GM21529 (cell line): Measurements from ENCODE around the gene MUC12.
A peak's percentile ranks its signal among the peaks of the same experiment; 100 is the strongest.
"Not testable (repeated sequence)": the region's sequence is repeated elsewhere in the genome, so short reads cannot be mapped to it uniquely, and the experiment has no call there.

Experiments used
- ATAC-seq: cut with Tn5 transposase; IDR thresholded peaks from one replicate; pipeline ENCODE4 v1.9.1; 2021; ENCODE audit not compliant: unreplicated experiment

The MUC12 gene

DNA sequence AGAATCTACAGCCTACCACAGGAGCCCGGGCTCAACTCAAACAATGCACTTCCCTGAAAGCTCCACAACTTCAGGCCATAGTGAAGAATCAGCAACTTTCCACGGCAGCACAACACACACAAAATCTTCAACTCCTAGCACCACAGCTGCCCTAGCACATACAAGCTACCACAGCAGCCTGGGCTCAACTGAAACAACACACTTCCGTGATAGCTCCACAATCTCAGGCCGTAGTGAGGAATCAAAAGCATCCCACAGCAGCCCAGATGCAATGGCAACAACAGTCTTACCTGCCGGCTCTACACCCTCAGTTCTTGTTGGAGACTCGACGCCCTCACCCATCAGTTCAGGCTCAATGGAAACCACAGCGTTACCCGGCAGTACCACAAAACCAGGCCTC, 22.3 kb downstream of the MUC12 start:
- ATAC-seq: no peak

DNA sequence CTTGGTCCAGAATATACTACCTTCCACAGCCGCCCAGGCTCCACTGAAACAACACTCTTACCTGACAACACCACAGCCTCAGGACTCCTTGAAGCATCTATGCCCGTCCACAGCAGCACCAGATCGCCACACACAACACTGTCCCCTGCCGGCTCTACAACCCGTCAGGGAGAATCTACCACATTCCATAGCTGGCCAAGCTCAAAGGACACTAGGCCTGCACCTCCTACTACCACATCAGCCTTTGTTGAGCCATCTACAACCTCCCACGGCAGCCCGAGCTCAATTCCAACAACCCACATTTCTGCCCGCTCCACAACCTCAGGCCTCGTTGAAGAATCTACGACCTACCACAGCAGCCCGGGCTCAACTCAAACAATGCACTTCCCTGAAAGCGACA, 22.9 kb downstream of the MUC12 start:
- ATAC-seq: not testable (repeated sequence)

DNA sequence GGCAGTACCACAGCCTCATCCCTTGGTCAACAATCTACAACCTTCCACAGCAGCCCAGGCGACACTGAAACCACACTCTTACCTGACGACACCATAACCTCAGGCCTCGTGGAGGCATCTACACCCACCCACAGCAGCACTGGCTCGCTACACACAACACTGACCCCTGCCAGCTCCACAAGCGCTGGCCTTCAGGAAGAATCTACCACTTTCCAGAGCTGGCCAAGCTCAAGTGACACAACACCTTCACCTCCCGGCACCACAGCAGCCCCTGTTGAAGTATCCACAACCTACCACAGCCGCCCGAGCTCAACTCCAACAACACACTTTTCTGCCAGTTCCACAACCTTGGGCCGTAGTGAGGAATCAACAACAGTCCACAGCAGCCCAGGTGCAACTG, 25.3 kb downstream of the MUC12 start:
- ATAC-seq: not testable (repeated sequence)

DNA sequence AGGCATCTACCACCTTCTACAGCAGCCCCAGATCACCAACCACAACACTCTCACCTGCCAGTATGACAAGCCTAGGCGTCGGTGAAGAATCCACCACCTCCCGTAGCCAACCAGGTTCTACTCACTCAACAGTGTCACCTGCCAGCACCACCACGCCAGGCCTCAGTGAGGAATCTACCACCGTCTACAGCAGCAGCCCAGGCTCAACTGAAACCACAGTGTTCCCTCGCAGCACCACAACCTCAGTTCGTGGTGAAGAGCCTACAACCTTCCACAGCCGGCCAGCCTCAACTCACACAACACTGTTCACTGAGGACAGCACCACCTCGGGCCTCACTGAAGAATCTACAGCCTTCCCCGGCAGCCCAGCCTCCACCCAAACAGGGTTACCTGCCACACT, 29.2 kb downstream of the MUC12 start:
- not testable (repeated sequence) for ATAC-seq

DNA sequence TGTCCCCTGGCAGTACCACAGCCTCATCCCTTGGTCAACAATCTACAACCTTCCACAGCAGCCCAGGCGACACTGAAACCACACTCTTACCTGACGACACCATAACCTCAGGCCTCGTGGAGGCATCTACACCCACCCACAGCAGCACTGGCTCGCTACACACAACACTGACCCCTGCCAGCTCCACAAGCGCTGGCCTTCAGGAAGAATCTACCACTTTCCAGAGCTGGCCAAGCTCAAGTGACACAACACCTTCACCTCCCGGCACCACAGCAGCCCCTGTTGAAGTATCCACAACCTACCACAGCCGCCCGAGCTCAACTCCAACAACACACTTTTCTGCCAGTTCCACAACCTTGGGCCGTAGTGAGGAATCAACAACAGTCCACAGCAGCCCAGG, 30.0 kb downstream of the MUC12 start:
- not testable (repeated sequence) for ATAC-seq

DNA sequence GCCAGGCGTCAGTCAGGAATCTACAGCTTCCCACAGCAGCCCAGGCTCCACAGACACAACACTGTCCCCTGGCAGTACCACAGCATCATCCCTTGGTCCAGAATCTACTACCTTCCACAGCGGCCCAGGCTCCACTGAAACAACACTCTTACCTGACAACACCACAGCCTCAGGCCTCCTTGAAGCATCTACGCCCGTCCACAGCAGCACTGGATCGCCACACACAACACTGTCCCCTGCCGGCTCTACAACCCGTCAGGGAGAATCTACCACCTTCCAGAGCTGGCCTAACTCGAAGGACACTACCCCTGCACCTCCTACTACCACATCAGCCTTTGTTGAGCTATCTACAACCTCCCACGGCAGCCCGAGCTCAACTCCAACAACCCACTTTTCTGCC, 30.7 kb downstream of the MUC12 start:
- ATAC-seq: not testable (repeated sequence)

DNA sequence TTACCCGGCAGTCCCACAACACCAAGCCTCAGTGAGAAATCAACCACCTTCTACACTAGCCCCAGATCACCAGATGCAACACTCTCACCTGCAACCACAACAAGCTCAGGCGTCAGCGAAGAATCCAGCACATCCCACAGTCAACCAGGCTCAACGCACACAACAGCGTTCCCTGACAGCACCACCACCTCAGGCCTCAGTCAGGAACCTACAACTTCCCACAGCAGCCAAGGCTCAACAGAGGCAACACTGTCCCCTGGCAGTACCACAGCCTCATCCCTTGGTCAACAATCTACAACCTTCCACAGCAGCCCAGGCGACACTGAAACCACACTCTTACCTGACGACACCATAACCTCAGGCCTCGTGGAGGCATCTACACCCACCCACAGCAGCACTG, 33.0 kb downstream of the MUC12 start:
- not testable (repeated sequence) for ATAC-seq

DNA sequence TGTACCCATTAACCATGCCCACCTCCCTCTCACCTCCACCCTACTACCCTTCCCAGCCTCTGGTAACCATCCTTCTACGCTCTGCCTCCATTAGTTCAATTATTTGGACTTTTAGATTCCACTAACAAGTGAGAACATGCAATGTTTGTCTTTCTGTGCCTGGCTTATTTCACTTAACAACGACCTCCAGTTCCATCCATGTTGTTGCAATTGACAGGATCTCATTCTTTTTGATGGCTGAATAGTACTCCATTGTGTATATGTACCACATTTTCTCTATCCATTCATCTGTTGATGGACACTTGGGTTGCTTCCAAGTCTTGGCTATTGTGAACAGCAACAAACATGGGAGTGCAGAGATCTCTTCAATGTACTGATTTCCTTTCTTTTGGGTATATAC, 38.0 kb downstream of the MUC12 start:
- not testable (repeated sequence) for ATAC-seq

DNA sequence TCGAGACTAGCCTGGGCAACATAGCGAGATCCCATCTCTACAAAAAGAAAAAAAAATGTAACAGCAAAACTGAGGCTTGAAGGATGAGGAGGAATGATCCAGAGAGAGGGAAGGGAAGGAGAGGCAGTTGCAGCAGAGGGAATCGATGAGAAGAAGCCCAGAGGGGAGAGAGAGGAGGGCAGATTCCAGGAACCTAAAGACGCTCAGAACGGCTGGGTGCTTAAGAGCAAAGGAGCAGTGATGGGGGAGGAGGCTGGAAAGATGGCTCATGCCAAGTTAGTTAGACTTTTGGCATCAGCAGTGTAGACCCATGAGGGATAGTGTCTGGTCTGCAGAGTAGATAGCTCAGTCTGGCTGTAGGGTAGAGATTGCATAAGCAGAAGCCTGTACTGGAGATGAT, 40.3 kb downstream of the MUC12 start:
- no peak for ATAC-seq

DNA sequence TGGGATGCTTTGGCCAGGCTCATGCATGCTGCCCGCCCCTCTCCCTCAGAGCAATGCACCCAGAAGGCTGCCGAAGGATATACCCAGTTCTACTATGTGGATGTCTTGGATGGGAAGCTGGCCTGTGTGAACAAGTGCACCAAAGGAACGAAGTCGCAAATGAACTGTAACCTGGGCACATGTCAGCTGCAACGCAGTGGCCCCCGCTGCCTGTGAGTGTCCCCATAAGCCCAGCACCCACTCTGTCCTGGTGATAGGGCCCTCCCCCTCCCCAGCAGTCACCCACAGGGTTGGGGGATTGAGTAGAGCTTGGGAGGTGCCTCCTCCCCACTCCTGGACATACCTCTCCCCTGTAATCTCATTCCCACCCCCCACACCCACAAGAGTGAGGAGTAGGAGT, 43.6 kb downstream of the MUC12 start:
- no peak for ATAC-seq

DNA sequence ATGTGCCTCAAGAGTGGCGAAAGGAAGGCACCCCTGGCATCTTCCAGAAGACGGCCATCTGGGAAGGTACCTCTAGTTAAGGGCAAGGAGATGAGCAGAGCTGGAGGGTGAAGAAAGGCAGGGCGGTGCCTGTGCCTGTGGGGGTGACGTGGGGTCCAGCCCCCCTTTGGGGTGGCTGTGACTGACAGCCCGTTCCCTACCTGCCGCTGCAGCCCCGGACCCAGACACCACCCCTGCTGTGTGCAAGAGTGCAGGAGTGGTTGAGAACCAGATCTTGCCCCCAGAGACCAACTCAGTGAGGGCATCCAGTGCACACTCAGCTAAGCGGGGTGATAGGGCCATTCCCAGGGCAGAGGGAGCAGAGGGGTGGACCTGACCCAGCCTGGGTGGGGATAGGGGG, 46.3 kb downstream of the MUC12 start:
- ATAC-seq: no peak

DNA sequence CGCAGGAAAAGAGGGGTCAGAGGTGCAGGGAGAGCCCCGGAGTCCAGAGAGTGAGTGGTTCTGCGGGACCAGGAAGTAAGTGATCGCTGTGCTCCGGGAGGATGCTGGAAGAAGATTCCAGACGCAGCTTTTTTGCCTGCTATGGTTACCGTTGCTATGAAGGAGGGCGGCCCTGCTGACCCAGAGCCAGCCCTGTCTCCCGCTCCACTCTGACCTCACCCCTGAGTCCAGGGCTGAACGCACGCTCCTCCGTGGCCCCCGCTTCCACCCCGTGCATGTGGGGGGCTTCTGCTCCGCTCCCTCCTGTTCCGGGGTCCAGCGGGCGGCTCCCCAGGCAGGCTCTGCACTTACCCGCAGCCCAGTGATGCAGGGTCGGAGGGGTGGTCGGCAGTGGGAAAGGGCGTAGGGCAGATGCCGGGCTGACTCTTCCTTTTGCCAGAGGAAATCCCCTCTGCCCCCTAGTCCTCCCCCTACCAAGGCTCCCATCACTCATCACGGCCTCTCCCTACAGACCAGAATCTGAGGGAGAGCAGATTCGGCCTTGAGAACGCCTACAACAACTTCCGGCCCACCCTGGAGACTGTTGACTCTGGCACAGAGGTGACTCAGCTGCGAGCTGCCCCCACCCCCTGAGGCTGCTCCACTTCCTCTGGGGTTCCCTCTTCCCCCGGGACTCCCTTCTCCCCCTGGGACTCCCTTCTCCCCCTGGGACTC, 47.9 kb downstream of the MUC12 start:
- peak; percentile 89 for ATAC-seq

DNA sequence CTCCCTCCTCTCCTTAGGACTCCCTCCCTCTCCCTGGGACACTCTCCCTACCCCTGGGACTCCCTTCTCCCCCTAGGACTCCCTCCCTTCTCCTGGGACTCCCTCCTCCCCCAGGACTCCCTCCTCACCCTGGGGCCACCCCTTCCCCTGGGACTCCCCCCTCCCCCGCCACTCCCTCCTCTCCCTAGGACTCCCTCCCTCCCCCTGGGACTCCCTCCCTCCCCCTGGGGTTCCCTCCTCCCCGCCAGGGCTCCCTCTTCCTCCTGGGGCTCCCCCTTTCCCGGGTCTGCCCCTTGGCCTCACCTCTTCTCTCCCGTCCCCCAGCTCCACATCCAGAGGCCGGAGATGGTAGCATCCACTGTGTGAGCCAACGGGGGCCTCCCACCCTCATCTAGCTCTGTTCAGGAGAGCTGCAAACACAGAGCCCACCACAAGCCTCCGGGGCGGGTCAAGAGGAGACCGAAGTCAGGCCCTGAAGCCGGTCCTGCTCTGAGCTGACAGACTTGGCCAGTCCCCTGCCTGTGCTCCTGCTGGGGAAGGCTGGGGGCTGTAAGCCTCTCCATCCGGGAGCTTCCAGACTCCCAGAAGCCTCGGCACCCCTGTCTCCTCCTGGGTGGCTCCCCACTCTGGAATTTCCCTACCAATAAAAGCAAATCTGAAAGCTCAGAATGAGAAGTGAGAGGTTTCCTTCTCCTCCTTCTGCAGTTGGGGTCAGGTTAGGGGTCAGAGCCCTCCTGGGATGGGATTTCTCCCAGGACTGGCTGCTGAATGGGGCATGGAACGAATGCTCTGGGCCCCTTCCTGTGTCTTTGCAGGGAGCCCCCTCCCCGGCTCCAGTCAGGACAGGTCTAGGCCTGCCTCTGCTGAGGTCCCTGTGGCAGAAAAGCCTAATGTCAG, 49.2 kb downstream of the MUC12 start:
- ATAC-seq: no peak

DNA sequence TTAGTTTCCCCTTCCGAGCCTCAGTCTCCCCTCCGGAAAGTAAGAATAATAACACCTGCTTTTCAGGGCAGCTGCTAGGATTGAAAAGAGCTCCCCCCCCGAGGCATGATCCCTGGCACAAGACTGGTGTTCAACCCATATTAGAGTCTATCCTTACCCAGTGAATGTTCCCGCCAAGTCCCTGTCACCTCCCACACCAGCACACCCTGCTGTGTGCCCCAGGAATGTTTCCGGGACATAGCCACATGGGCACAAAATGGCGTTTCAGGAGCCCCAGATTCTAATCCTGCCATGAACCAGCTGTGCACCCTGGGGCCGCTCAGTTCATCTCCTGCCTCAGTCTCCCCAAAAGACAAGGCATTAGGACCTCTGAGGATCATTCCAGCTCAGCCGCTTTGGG, 51.1 kb downstream of the MUC12 start:
- ATAC-seq: no peak

DNA sequence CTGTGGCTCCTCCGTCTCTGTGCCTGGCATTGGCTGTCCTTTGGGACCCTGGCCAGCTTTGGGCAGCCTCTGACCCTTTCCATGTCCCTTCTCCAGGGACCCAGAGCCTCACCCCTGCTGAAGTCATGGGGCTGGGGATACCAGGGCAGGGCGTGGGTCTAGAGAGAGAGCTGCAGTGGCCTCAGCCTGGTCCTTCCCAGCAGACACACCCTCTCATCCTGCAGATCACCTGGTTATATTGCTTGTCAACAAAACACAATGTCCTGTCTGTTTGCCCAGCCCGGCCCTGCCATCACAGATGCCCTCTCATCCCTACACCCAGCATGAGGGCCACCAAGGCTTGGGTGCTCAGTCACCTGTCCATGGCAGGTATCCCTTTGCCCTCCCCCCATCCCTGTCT, 52.3 kb downstream of the MUC12 start:
- no peak for ATAC-seq

DNA sequence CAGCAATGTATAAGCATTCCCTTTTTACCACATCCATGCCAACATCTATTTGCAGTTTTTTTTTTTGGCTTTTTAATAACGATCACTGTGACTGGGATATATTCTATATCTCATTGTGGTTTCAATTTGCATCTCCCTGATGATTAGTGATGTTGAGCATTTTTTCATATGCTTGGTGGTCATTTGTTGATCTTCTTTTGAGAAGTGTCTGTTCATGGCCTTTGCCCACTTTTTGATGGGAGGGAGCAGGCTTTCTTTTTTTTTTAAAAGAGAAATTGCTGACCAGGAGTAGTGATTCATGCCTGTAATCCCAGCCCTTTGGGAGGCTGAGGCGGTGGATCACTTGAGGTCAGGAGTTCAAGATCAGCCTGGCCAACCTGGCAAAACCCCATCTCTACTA, 54.5 kb downstream of the MUC12 start:
- ATAC-seq: no peak

DNA sequence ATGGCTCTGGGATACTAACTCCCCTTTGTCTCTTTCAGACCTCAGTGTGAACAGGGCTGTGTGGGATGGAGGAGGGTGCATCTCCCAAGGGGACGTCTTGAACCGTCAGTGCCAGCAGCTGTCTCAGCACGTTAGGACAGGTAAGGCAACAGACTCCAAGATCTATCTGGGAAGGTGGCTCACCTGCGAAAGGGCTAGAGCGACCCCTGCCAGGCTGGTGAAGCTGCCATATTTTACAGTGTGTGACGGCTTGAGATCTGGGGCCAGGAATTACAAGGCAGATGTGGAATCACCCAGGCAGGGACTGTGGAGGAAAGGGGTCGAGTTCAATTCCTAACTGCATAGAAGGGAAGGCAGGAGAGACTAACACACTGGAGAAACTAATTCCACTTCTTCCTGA, 61.7 kb downstream of the MUC12 start:
- no peak for ATAC-seq

DNA sequence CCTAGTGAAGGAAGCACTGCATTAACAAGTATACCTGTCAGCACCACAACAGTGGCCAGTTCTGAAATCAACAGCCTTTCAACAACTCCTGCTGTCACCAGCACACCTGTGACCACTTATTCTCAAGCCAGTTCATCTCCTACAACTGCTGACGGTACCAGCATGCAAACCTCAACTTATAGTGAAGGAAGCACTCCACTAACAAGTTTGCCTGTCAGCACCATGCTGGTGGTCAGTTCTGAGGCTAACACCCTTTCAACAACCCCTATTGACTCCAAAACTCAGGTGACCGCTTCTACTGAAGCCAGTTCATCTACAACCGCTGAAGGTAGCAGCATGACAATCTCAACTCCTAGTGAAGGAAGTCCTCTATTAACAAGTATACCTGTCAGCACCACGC, 66.6 kb downstream of the MUC12 start:
- ATAC-seq: no peak

DNA sequence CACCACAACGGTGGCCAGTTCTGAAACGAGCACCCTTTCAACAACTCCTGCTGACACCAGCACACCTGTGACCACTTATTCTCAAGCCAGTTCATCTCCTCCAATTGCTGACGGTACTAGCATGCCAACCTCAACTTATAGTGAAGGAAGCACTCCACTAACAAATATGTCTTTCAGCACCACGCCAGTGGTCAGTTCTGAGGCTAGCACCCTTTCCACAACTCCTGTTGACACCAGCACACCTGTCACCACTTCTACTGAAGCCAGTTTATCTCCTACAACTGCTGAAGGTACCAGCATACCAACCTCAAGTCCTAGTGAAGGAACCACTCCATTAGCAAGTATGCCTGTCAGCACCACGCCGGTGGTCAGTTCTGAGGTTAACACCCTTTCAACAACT, 71.9 kb downstream of the MUC12 start:
- ATAC-seq: not testable (repeated sequence)

DNA sequence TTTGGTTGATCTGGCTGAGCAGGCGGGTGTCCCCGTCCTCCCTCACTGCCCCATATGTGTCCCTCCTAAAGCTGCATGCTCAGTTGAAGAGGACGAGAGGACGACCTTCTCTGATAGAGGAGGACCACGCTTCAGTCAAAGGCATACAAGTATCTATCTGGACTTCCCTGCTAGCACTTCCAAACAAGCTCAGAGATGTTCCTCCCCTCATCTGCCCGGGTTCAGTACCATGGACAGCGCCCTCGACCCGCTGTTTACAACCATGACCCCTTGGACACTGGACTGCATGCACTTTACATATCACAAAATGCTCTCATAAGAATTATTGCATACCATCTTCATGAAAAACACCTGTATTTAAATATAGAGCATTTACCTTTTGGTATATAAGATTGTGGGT, 89.0 kb downstream of the MUC12 start:
- ATAC-seq: no peak

DNA sequence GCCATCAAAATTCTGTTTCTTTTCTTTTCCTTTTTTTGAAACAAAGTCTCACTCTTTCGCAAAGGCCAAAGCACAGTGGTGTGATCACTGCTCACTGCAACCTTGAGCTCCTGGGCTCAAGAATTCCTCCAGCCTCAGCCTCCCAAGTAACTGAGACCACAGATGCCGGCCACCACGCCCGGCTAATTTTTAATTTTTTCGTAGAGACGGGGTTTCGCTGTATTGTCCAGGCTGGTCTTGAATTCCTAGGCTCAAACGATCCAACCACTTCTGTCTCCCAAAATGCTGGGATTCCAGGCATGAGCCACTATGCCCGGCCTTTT, 90.2 kb downstream of the MUC12 start:
- ATAC-seq: no peak

DNA sequence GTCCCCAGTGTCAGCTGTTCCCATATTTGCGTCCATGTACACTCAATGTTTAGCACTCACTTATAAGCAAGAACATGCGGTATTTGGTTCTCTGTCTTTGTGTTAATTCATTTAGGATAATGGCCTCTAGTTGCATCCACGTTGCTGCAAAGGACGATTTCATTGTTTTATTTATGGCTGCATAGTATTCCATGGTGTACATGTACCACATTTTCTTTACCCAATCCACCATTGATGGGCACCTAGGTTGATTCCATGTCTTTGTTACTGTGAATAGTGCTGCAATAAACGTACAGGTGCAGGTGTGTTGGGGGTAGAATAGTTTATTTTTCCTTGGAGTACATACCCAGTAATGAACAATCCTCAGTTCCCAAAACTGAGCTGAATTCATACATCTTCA, 91.6 kb downstream of the MUC12 start:
- no peak for ATAC-seq

DNA sequence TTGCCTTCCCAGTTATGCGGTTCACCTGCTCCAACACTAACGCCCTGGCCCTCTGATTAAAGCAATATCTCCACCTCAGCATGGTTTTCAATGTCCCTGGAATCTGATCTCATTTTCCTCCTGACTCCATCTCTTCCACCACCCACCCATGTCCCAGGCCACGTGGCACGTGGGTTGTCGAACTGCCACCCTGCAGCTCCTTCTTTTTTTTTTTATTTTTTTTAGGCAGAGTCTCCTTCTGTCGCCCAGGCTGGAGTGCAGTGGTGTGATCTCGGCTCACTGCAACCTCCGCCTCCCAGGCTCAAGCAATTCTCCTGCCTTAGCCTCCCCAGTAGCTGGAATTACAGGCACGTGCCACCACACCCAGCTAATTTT, 94.8 kb downstream of the MUC12 start:
- ATAC-seq: not testable (repeated sequence)
